Panc1 (cell line): Measurements from ENCODE around the gene LRRC31.

ENCODE experiments used
- POLR2AphosphoS5 ChIP-seq: IDR thresholded peaks from 2 replicates; pipeline ENCODE4 v1.6.1; 2012; ENCODE audit warnings: mild to moderate bottlenecking, low read depth, low read length, moderate library complexity
- SIN3A ChIP-seq: IDR thresholded peaks from 2 replicates; pipeline ENCODE4 v1.6.1; 2012; ENCODE audit warnings: low read depth, mild to moderate bottlenecking, low read length, moderate library complexity, borderline replicate concordance; ENCODE audit not compliant: insufficient read depth
- TCF7L2 ChIP-seq: IDR thresholded peaks from 2 replicates; pipeline ENCODE4 v1.6.1; 2011; ENCODE audit warnings: mild to moderate bottlenecking, low read depth, low read length, inconsistent platforms
- TF ChIP-seq, protein P1 (sequence below): fragments of 450-650 bp; IDR thresholded peaks from 2 replicates; pipeline ENCODE4 v1.5.1; 2017; ENCODE audit warnings: mild to moderate bottlenecking
- TF ChIP-seq, protein P2 (sequence below), 2 experiments: IDR thresholded peaks; 2 replicates each; pipeline ENCODE4 v1.6.1; 2011 to 2012; ENCODE audit warnings: low read depth in 2 of 2, control low read depth in 1 of 2, low read length in 1 of 2, mild to moderate bottlenecking in 1 of 2, moderate library complexity in 1 of 2; ENCODE audit not compliant: insufficient read depth in 1 of 2

DNA sequence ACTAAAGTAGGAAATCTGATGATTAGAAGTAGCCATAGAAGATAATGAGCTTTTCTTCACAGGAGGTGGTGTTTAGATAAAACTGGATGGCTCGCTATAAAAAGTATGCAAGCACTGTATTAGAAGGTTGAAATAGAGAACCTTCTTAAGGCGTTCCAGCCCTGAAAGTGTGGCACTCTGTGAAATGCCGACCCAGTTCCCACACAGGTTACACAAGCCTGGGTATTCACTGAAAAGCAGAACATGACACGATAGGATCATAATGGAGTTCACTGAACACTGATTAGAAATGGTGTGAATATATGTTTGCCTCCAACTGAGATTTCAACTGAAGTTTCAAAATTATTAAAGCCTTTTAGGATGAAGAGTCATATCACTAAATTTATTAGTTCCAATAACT lies 42.0 kb downstream of the LRRC31 start:
- TF ChIP-seq, protein P1, sequence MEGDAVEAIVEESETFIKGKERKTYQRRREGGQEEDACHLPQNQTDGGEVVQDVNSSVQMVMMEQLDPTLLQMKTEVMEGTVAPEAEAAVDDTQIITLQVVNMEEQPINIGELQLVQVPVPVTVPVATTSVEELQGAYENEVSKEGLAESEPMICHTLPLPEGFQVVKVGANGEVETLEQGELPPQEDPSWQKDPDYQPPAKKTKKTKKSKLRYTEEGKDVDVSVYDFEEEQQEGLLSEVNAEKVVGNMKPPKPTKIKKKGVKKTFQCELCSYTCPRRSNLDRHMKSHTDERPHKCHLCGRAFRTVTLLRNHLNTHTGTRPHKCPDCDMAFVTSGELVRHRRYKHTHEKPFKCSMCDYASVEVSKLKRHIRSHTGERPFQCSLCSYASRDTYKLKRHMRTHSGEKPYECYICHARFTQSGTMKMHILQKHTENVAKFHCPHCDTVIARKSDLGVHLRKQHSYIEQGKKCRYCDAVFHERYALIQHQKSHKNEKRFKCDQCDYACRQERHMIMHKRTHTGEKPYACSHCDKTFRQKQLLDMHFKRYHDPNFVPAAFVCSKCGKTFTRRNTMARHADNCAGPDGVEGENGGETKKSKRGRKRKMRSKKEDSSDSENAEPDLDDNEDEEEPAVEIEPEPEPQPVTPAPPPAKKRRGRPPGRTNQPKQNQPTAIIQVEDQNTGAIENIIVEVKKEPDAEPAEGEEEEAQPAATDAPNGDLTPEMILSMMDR = no peak
- TF ChIP-seq SIN3A (no peak), POLR2AphosphoS5 (no peak), TCF7L2 (no peak)
- TF ChIP-seq, protein P2, sequence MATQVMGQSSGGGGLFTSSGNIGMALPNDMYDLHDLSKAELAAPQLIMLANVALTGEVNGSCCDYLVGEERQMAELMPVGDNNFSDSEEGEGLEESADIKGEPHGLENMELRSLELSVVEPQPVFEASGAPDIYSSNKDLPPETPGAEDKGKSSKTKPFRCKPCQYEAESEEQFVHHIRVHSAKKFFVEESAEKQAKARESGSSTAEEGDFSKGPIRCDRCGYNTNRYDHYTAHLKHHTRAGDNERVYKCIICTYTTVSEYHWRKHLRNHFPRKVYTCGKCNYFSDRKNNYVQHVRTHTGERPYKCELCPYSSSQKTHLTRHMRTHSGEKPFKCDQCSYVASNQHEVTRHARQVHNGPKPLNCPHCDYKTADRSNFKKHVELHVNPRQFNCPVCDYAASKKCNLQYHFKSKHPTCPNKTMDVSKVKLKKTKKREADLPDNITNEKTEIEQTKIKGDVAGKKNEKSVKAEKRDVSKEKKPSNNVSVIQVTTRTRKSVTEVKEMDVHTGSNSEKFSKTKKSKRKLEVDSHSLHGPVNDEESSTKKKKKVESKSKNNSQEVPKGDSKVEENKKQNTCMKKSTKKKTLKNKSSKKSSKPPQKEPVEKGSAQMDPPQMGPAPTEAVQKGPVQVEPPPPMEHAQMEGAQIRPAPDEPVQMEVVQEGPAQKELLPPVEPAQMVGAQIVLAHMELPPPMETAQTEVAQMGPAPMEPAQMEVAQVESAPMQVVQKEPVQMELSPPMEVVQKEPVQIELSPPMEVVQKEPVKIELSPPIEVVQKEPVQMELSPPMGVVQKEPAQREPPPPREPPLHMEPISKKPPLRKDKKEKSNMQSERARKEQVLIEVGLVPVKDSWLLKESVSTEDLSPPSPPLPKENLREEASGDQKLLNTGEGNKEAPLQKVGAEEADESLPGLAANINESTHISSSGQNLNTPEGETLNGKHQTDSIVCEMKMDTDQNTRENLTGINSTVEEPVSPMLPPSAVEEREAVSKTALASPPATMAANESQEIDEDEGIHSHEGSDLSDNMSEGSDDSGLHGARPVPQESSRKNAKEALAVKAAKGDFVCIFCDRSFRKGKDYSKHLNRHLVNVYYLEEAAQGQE (IDR thresholded peaks at IDR 0.05; ENCODE audit: insufficient read depth in 1 of 2, low read depth in 2 of 2, low read length in 1 of 2) = no peak
